H9 (cell line): ENCODE data around the gene HK3. TPM values are rescaled to one million over a fixed set of nuclear protein-coding genes. Genes with fewer than 3 reads are reported as not detected.

Experiments used
- DNase-seq: peaks from one replicate; pipeline ENCODE4 v3.0.0-alpha.2; 2017
- H2AFZ ChIP-seq: one replicate; pipeline ENCODE4 v1.6.1; 2013; ENCODE audit warnings: mild to moderate bottlenecking, low read length, control low read depth, moderate library complexity
- H2AK5ac ChIP-seq: 2 replicates; pipeline ENCODE4 v1.6.1; 2013; ENCODE audit warnings: low read length, control low read depth, mixed read lengths; ENCODE audit not compliant: insufficient read length
- H2BK120ac ChIP-seq: one replicate; pipeline ENCODE4 v1.6.1; 2013; ENCODE audit warnings: low read depth, mild to moderate bottlenecking, low read length, control low read depth, inconsistent platforms; ENCODE audit not compliant: poor library complexity, severe bottlenecking
- H2BK12ac ChIP-seq: 2 replicates; pipeline ENCODE4 v1.6.1; 2013; ENCODE audit warnings: low read length, control low read depth, mixed read lengths, low read depth; ENCODE audit not compliant: insufficient read length
- H2BK15ac ChIP-seq: 2 replicates; pipeline ENCODE4 v1.6.1; 2013; ENCODE audit warnings: low read depth, low read length, control low read depth
- H2BK20ac ChIP-seq: one replicate; pipeline ENCODE4 v1.6.1; 2013; ENCODE audit warnings: low read depth, mild to moderate bottlenecking, low read length, control low read depth, inconsistent platforms; ENCODE audit not compliant: poor library complexity, severe bottlenecking
- H2BK5ac ChIP-seq: 2 replicates; pipeline ENCODE4 v1.6.1; 2013; ENCODE audit warnings: low read length, control low read depth, mixed read lengths; ENCODE audit not compliant: insufficient read length
- H3K14ac ChIP-seq: 2 replicates; pipeline ENCODE4 v1.6.1; 2013; ENCODE audit warnings: low read length, control low read depth; ENCODE audit not compliant: insufficient read depth
- H3K18ac ChIP-seq: 2 replicates; pipeline ENCODE4 v1.6.1; 2013; ENCODE audit warnings: low read depth, mild to moderate bottlenecking, mixed read lengths, low read length, control low read depth; ENCODE audit not compliant: insufficient read length
- H3K23ac ChIP-seq: 2 replicates; pipeline ENCODE4 v1.6.1; 2013; ENCODE audit warnings: low read length, control low read depth, mixed read lengths, low read depth; ENCODE audit not compliant: insufficient read length
- H3K23me2 ChIP-seq: 2 replicates; pipeline ENCODE4 v1.6.1; 2013; ENCODE audit warnings: low read depth, mild to moderate bottlenecking, mixed read lengths, low read length, control low read depth; ENCODE audit not compliant: insufficient read length, poor library complexity, severe bottlenecking
- H3K27ac ChIP-seq: 2 replicates; pipeline ENCODE4 v1.5.1; 2013; ENCODE audit warnings: low read length, control low read depth, mixed read lengths, low read depth; ENCODE audit not compliant: insufficient read length
- H3K27me3 ChIP-seq: 2 replicates; pipeline ENCODE4 v1.6.1; 2013; ENCODE audit warnings: low read length, control low read depth, inconsistent platforms; ENCODE audit not compliant: insufficient read depth
- H3K4ac ChIP-seq: 2 replicates; pipeline ENCODE4 v1.6.1; 2013; ENCODE audit warnings: low read depth, mild to moderate bottlenecking, control low read depth, inconsistent platforms, low read length, moderate library complexity
- H3K4me1 ChIP-seq: 2 replicates; pipeline ENCODE4 v1.6.1; 2013; ENCODE audit warnings: low read length, control low read depth, inconsistent platforms; ENCODE audit not compliant: insufficient read depth
- H3K4me2 ChIP-seq: 2 replicates; pipeline ENCODE4 v1.6.1; 2013; ENCODE audit warnings: low read length, control low read depth, mixed read lengths; ENCODE audit not compliant: insufficient read length, insufficient read depth
- H3K56ac ChIP-seq: 2 replicates; pipeline ENCODE4 v1.6.1; 2013; ENCODE audit warnings: low read depth, mild to moderate bottlenecking, mixed read lengths, low read length, control low read depth; ENCODE audit not compliant: insufficient read length
- H3K79me1 ChIP-seq: 2 replicates; pipeline ENCODE4 v1.6.1; 2013; ENCODE audit warnings: low read depth, mild to moderate bottlenecking, moderate library complexity, low read length, control low read depth, inconsistent platforms; ENCODE audit not compliant: insufficient read depth, poor library complexity, severe bottlenecking
- H3K79me2 ChIP-seq: 2 replicates; pipeline ENCODE4 v1.6.1; 2013; ENCODE audit warnings: low read length, control low read depth, inconsistent platforms; ENCODE audit not compliant: insufficient read depth
- H3K9ac ChIP-seq: 2 replicates; pipeline ENCODE4 v1.6.1; 2013; ENCODE audit warnings: low read length, control low read depth, mixed read lengths; ENCODE audit not compliant: insufficient read length; ENCODE audit errors: extremely low read depth
- H3K9me3 ChIP-seq: one replicate; pipeline ENCODE4 v1.6.1; 2013; ENCODE audit warnings: low read depth, low read length, inconsistent platforms; ENCODE audit not compliant: control insufficient read depth
- H3T11ph ChIP-seq: one replicate; pipeline ENCODE4 v1.6.1; 2013; ENCODE audit warnings: mild to moderate bottlenecking, low read length, control low read depth, inconsistent platforms
- H4K20me1 ChIP-seq: one replicate; pipeline ENCODE4 v1.6.1; 2013; ENCODE audit not compliant: control insufficient read depth, insufficient read length, insufficient read depth
- H4K5ac ChIP-seq: 2 replicates; pipeline ENCODE4 v1.6.1; 2013; ENCODE audit warnings: low read depth, mild to moderate bottlenecking, mixed read lengths, low read length, control low read depth; ENCODE audit not compliant: insufficient read length
- H4K8ac ChIP-seq: replicated peaks from 2 replicates; pipeline ENCODE4 v1.6.1; 2013; ENCODE audit warnings: low read length, control low read depth, mixed read lengths, low read depth; ENCODE audit not compliant: insufficient read length
- H4K91ac ChIP-seq: 2 replicates; pipeline ENCODE4 v1.6.1; 2013; ENCODE audit warnings: low read depth, mild to moderate bottlenecking, moderate library complexity, mixed read lengths, low read length, control low read depth; ENCODE audit not compliant: insufficient read length
- H3K27ac Mint-ChIP-seq, 3 experiments: 2 replicates in 2 of 3; 3 replicates in 1 of 3; pipeline ENCODE4 v1.8.0; 2020 to 2021; ENCODE audit warnings: mixed read lengths in 3 of 3, mild to moderate bottlenecking in 1 of 3, moderate library complexity in 1 of 3
- H3K27me3 Mint-ChIP-seq: 2 replicates; pipeline ENCODE4 v1.8.0; 2021; ENCODE audit warnings: low read depth, mild to moderate bottlenecking, moderate library complexity, mixed read lengths
- H3K36me3 Mint-ChIP-seq, 3 experiments: 2 replicates in 2 of 3; 3 replicates in 1 of 3; pipeline ENCODE4 v1.8.0; 2020 to 2021; ENCODE audit warnings: low read depth in 3 of 3, mixed read lengths in 3 of 3; ENCODE audit not compliant: insufficient read depth in 1 of 3
- H3K4me1 Mint-ChIP-seq, 2 experiments: 2 replicates each; pipeline ENCODE4 v1.8.0; 2020; ENCODE audit warnings: mixed read lengths in 2 of 2
- H3K4me3 Mint-ChIP-seq, 2 experiments: 2 replicates in 1 of 2; 3 replicates in 1 of 2; pipeline ENCODE4 v1.8.0; 2020 to 2021; ENCODE audit warnings: mild to moderate bottlenecking in 2 of 2, mixed read lengths in 2 of 2, moderate library complexity in 1 of 2
- H3K9me3 Mint-ChIP-seq, 2 experiments: 2 replicates in 1 of 2; 3 replicates in 1 of 2; pipeline ENCODE4 v1.8.0; 2020; ENCODE audit warnings: mild to moderate bottlenecking in 2 of 2, mixed read lengths in 2 of 2, moderate library complexity in 1 of 2
- CTCF ChIP-seq: fragments of 200-600 bp; sonication (generic); conservative IDR thresholded peaks from 3 replicates; pipeline ENCODE4 v1.8.0; 2021; ENCODE audit warnings: antibody characterized with exemption, mild to moderate bottlenecking
- WGBS: extraction: QIAGEN DNeasy Blood & Tissue Kit; methylation state at CpG from one replicate; pipeline ENCODE4 v1.1.7; 2013; ENCODE audit warnings: missing lambda C conversion rate, low lambda C conversion rate, mixed read lengths; ENCODE audit not compliant: insufficient read length; ENCODE audit errors: extremely low coverage; 5-methylcytosine and 5-hydroxymethylcytosine counted together
- total RNA-seq: library from RNA; stranded (reverse); gene quantifications from 2 replicates; pipeline ENCODE4 v1.2.1, GENCODE V29; 2021

HK3 gene
- total RNA-seq, 1 experiment from 2014 or later, result not detected

GRCh38 chr5:176874198-176874780, 24.9 kb downstream of the HK3 start:
- H4K5ac ChIP-seq, result no peak overlapping the region
- H3K4me3 Mint-ChIP-seq, result no peak overlapping the region; a peak in 1 of 5 replicates
- H3K18ac ChIP-seq, result no peak overlapping the region
- no peak overlapping the region for H3K4ac ChIP-seq
- no peaks in the 10 kb centered on the region for H3K23me2 ChIP-seq
- H3K4me2 ChIP-seq, result no peak overlapping the region
- no peak overlapping the region for H2BK5ac ChIP-seq
- H3K4me1 ChIP-seq, result no peaks in the 10 kb centered on the region
- H2AK5ac ChIP-seq, result no peak overlapping the region
- H3K9me3 Mint-ChIP-seq, result no peaks in the 10 kb centered on the region
- peaks cover 4% of the 10 kb centered on the region for H4K20me1 ChIP-seq
- no peaks in the 10 kb centered on the region for H3K79me2 ChIP-seq
- no peak overlapping the region for H3K23ac ChIP-seq
- no peak overlapping the region for H4K91ac ChIP-seq
- peaks cover 5 to 16% of the 10 kb centered on the region in 2 experiments; a peak in 3 of 4 replicates for H3K4me1 Mint-ChIP-seq
- no peaks in the 10 kb centered on the region for H3K79me1 ChIP-seq
- H2BK15ac ChIP-seq, result no peak overlapping the region
- DNase-seq, result no peak
- H2BK20ac ChIP-seq, result no peak overlapping the region
- H4K8ac ChIP-seq, result no peak overlapping the region
- no peak overlapping the region for H3K9ac ChIP-seq
- no peak overlapping the region for H2BK12ac ChIP-seq
- H3K56ac ChIP-seq, result no peak overlapping the region
- no peaks in the 10 kb centered on the region; a peak in 1 of 7 replicates for H3K36me3 Mint-ChIP-seq
- H3K14ac ChIP-seq, result no peak overlapping the region; the same call in 1 of the 2 replicates
- H2BK120ac ChIP-seq, result no peak overlapping the region
- no peak overlapping the region for H3K27ac ChIP-seq
- H3K27me3 Mint-ChIP-seq, result peaks cover 5% of the 10 kb centered on the region
- no peak overlapping the region for H2AFZ ChIP-seq
- no peak overlapping the region for H3T11ph ChIP-seq
- WGBS, result no CpG with 5 or more reads among the region's 20 CpGs
- H3K9me3 ChIP-seq, result no peaks in the 10 kb centered on the region
- H3K27me3 ChIP-seq, result no peaks in the 10 kb centered on the region
- no peak for TF ChIP-seq CTCF
- H3K27ac Mint-ChIP-seq, result no peak overlapping the region
